Tongue (tissue), 3 donors: ENCODE results near the gene GDI1. TPM values are rescaled to one million over a fixed set of nuclear protein-coding genes. Genes with fewer than 3 reads are reported as not detected.

ENCODE experiments used
- DNase-seq: peaks from one replicate; pipeline ENCODE4 v3.0.0-alpha.2; 2015
- small RNA-seq: library from RNA; depleted of rRNA; stranded (forward); fragments of <200 nt; gene quantifications from one replicate; pipeline ENCODE3, GENCODE V24; 2014; ENCODE audit warnings: low replicate concordance
- total RNA-seq: library from RNA; depleted of rRNA; stranded (reverse); fragments of >200 nt; gene quantifications from one replicate; pipeline ENCODE4 v1.2.3, GENCODE V29; 2014

GDI1 gene
- total RNA-seq, 1 donor from 2014 or later = 91.6 TPM

DNA sequence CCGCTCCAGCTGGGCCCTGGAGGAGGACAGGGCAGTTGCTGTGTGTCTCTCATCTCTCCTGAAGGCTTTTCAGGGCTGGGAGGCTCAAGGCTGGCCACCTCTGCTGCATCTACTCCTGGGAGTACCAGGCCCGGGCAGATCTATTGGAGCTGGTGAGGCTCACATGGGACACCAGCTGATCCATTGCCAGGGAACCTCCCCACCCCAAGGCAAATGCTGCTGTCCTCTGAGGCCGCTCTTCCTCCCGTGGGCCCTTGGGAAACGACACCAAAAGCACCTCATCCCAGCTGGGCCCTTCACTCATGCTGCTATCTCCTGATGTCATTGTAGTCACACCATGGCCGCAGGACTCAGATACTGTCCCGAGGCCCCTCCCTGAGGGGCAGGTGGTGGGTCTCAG is 45.8 kb downstream of the GDI1 start:
- DNase-seq = no peak

DNA sequence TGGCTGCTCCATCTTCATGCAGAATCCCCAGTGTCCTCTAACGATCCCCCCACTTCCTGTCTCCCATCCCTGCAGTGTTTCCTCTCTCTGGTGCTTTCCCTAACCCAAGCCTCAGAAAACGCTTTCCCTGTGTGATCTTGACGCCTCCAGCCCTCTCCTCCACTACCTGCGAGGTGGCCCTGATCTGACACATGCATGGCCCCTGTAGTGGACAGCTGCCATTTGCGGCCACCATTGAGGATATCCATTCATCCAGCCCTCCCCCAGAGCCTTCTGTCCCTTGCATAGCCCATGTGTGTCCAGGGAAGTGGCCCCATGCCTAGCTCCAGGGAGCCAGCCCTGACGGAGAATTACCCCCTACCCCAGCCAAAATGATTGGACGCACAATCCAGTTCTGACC is 46.4 kb downstream of the GDI1 start:
- DNase-seq = no peak

DNA sequence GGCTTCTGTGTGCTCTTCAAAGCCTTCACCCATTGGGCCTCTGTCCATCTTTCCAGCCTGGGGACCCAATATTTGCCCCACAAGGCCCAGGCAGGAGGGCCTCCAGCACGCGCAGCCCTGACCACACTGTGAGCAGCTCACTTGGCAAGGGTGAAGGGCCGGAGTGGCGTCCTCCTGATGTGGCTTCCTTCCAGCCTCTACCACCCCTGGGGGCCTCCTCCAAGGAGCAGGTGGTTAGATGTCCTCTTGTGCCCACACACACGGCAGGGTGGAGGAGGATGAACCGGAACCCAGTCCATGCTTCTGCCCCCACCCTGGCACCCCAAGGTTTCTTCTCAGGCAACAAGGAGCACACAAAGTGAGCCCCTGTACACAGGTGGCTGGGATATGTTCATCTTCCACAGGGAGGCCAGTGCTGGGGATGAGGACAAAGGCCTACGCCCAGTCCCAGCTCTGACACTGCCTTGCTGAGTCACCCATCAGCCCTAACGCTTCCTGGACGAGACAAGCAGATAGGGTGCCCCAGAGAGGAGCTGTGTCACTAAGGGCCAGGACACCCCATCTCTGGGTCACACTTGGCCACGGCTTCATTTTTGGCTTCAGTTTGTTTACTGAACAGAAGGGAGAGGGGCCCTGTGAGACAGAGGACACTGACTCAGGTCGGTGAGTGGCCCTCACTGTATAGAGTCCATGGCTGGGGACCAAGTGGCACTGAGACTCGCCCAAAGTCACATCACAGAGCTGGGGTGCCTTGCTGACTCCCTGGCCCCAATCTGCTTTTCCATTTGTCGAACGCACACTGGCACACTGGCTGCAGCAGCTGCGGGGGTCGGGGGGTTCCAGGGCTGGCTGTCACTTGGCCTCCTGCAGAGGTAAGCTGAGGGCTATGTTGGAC is 47.5 kb downstream of the GDI1 start:
- DNase-seq = no peak

DNA sequence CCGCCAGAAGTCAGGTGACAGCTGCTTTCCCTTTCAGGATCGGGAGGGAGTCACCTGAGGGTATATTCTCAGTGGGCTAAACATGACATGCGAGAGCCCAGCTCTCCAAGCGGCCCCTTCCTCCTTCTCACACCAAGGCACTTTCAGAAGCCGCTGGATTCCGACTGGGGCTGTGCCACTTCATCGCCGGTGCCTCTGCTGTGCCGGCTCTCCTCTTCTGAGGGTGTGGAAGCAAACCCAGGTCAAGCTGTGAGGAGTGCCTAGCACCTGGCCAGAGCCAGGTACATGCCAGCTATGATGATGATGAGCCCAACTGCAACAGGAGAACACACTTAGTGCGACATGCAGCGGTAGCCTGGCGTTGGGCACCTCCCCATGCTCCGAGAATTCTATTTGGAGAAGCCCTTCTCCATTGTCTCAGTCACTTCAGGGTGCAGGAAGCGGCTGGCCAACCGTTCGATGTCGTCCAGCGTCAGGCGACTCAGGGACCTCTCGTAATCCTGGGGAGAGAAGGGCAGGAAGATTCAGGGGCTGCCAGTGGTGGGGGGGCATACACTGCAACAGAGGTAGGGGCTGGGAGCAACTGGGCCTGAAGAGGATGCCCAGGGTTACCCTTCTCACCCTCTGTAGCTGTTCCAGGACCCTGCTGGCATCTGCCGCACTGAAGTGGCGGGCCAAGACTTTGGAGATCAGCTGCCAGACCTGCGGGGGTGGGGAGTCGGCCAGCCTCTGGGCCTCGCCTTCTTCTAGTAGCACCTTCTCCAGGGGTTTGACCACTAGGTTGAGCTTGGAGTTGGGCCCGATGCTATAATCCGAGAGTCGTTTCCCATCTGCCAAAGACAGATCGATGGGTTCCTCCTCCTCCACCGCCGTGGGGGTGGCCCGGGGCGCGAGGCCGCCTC is 48.4 kb downstream of the GDI1 start:
- no peak for DNase-seq

DNA sequence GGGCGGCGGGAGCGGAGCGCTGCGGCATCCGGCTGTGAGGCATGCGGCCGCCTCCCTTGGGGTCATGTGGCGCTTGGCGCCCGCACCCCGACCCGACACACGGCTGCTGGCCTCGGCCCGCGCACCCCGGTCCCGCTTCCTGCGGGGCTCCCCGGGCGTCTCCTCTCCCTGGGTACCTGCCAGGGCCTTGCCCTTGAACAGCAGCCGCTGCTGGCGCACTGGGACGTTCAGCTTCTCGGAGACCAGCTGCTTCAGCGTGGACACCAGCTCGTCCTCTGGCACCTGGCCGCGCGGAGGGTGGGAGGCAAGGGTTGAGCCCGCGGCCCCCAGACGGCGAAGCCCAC is 49.1 kb downstream of the GDI1 start:
- DNase-seq = peak; percentile 24

DNA sequence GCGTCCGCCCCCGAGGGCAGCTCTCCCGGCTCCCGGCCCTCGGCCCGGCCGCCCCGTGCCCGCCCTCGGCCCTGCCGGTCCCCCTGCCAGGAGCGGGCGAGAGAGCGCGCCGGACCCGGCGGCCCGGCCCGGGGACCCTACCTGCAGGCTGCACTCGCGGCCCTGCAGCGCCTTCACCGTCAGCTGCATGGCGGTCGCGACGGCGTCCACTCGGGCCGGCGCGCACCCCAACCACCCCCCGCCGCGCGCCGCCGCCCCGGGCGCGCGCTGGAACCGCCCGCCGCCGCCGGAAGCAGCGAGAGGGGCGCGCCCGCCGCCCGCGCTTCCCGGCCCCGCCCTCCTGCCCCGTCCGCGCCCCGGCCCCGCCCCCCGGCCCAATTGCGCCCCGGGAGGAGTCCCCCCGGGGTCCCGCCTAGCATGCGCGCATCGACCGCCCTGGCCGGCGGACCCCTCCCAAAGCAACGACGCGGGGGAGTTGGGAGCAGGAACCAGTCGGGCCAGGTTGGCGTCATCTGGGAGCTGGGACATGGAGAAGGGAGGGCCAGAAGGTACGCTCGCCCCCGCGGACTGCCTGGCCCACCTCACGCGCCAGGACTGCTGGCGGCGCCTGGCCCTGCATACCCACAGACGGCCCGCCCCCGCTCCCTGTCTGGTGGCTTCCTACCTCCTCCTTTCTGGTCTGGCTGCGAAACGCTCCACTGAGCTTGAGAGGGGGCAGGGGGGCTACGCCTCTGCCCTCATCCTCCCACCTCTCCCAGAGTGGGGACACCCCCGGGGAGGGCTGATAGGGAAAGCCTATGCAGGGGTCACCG is 49.6 kb downstream of the GDI1 start, which contains the start of gene UBL4A:
Gene UBL4A (minus strand): TSS at position 220 of the 812 bp plus-strand sequence. CDS start 31 bp downstream, at position 189.
- peak; percentile 68 for DNase-seq

DNA sequence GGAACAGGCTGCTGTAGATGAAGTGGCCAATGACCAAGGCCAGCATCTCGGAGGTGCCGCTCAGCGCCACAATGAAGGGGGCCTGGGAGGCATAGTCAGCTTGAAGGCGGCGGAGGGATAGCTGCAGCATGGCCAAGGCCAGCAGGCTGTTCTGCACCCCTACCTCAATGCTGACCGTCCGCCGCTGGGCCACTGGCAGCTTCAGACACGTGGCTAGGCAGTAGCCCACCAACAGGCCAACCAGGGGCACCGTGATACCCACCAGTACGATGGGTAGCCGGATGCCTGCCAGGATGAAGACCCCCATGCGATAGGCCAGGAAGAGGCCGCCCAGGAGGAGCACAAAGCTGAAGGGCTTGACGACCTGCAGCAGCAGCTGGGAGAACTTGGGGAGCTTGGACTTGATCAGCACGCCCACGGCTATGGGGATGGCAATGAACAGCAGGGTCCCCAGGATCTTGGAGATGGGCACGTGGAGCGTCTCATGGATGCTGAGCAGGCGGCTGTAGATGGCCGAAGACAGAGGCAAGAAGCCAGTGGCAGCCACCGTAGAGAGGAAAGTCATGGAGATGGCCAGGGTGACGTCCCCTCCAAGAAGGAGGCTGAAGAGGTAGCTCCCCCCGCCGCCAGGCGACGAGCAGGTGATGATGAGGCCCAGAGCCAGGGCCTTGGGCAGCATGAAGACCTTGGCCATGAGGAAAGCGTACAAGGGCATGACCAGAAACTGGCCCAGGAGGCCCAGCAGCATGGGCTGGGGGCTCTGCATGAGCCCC is 50.8 kb downstream of the GDI1 start:
- DNase-seq = no peak

DNA sequence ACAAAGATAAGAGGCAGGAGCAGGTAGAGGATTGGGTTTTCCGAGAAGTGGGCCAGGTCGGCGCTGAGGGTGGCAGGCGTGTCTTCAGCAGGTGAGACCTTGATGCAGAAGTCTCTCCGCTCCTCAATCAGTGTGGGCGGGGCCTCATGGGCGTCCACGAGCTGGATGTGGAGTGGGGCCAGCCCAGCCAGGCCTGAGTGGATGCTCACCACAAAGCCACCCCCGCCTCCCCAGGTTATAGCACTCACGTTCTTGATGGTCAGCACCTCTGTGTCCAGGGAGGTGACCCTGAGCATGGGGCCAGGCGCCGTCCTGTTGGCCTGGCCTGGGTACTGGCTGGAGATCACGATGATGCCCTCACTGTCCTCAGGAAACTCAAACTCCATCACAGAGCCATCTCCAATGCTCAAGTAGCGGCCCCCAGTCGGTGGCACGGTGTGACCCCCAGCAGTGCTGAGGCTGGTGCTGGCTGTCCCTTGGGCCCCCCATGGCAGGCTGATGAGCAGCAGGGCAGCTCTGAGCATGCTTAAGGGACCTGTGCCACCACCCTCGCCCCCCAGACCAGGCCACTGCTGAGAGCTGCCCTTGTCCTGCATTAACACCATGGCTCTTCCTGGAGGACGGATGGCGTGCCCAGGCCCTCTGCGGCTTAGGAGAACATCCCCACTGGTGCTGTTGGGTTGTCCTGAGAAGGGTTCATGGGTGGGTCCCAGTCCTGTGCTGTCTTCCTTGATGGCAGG is 51.6 kb downstream of the GDI1 start:
- no peak for DNase-seq

DNA sequence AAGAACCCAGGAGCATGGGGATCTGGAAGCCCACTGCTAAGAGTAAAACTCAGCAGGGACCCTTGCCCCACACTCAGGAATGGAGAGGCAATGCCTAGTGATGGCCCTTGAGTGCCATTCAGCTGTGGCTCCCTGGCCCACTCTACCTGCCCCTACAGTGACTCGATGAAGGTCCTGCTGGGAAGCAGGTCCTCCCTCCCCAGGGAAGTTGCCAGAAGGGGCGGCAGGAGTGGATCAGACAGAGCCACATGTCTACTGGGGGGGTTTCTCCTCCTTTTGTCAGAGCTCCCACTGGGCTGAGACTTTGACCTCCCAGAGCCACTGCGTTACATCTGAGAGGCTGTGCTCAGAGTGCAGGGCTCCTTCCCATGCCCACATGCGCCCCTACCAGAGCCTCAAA is 52.2 kb downstream of the GDI1 start:
- DNase-seq = no peak

DNA sequence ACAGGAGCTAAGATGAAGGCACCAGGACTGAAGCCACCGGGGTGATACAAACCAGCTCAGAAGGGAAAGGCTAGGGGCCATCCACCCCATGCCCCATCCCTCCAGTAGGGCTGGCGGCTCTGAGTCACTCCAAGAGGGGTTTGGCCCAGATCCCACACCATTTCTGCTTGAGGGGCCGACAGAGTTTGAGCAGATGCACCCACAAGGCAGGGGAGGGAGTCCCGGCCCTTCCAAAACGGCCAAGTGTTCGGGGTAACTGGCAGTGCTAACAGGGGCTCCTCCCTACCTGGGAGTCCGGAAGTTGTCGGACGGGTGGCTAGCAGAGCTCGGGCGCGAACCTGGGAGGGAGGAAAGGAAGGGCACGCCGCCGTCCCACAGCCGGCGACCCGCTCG is 53.1 kb downstream of the GDI1 start:
- peak; percentile 51 for DNase-seq

DNA sequence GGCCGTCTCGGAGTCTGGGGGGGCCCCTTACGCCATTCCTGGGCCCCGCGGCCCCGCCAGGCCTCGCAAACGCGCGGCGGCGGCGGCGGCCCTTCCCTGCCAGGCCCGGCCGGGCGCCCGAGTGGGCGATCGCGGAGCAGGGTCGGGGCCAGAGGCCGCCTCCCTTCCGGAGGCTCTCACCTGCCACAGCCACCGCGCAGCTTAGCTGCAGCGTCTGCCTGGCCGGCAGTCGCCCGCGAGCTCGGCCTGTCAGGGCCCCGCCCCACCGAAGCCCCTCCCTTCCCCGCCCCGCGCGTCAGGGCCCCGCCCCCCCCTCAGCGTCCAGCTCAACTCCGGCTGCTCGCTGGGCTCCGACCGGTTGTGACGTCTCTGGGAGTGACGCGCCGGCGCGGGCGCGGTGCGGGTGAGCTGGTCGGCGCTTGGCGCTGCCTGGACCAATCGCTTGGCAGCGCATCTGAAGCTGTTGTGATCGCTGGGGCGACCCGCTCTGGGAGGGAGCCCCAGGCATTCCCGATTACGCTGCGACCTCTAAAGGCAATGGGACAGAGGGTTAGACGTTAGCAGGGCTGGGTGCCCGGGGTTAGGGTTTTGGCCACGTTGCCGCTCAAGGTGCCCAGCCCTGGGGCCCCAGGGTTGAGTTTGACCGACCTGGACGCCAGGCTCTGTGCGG is 53.6 kb downstream of the GDI1 start, which contains the start of gene SLC10A3:
Gene SLC10A3 (minus strand): TSS at position 216 of the 670 bp plus-strand sequence. CDS start 1,689 bp downstream, outside the sequence.
- DNase-seq = peak; percentile 95

Small RNA genes lying within 50 kb of the gene (small RNA-seq; reads per million reads assigned to genes)
- gene MIR6858 (not detected), gene SNORA70 (not detected)

Other genes with a start within 250 kb of the GDI1 start
- gene OPN1MW2, start 217.4 kb upstream of the GDI1 start, total RNA-seq = not detected
- not detected for gene OPN1MW3, start 179.6 kb upstream of the GDI1 start, total RNA-seq
- not detected for gene TEX28, start 142.0 kb upstream of the GDI1 start, total RNA-seq
- gene TKTL1, start 141.4 kb upstream of the GDI1 start, total RNA-seq = 1.6 TPM
- 406 TPM for gene FLNA, start 62.5 kb upstream of the GDI1 start, total RNA-seq
- gene EMD, start 57.9 kb upstream of the GDI1 start, total RNA-seq = 23.1 TPM
- gene RPL10, start 38.8 kb upstream of the GDI1 start, total RNA-seq = 9,585 TPM
- gene DNASE1L1, start 27.9 kb upstream of the GDI1 start, total RNA-seq = 49.2 TPM
- gene TAFAZZIN, start 25.6 kb upstream of the GDI1 start, total RNA-seq = 17.0 TPM
- 81.8 TPM for gene ATP6AP1, start 8.5 kb upstream of the GDI1 start, total RNA-seq
- gene FAM50A, start 7.0 kb downstream of the GDI1 start, total RNA-seq = 27.5 TPM
- gene PLXNA3, start 21.1 kb downstream of the GDI1 start, total RNA-seq = 15.4 TPM
- 23.8 TPM for gene LAGE3, start 42.1 kb downstream of the GDI1 start, total RNA-seq
- 71.7 TPM for gene UBL4A, start 49.5 kb downstream of the GDI1 start, total RNA-seq
- gene SLC10A3, start 53.5 kb downstream of the GDI1 start, total RNA-seq = 16.3 TPM
- gene FAM3A, start 79.1 kb downstream of the GDI1 start, total RNA-seq = 20.6 TPM
- 15.0 TPM for gene G6PD, start 109.7 kb downstream of the GDI1 start, total RNA-seq
- gene IKBKG, start 110.5 kb downstream of the GDI1 start, total RNA-seq = 14.0 TPM
- not detected for gene CTAG1A, start 148.0 kb downstream of the GDI1 start, total RNA-seq
- gene CTAG1B, start 182.1 kb downstream of the GDI1 start, total RNA-seq = not detected
- gene CTAG2, start 216.4 kb downstream of the GDI1 start, total RNA-seq = not detected